ENCODE measurements around the gene DPYSL4.

DPYSL4 gene

GRCh38 chr10:132230557-132231210, 43.9 kb downstream of the DPYSL4 start:
- no peak for DNase-seq

DNA sequence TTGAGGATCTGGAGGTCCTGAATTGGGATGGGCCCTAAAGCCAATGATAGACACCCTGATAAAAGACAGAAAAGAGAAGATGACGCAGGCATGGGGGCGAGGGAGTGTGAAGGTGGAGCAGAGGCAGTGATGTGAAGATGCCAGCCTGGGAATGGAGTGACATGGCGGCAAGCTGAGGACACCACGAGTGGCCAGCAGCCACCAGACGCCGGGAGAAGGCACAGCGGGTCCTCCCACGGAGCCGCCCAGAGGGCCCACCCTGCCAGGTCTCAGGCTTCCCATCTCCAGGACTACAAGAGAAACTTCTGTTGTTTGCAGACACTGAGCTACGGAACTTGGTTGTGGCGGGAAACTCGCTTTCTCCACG, 44.9 kb downstream of the DPYSL4 start:
- no peak for DNase-seq

GRCh38 chr10:132232023-132232951, 45.5 kb downstream of the DPYSL4 start:
- DNase-seq, result no peak

GRCh38 chr10:132232981-132233380, 46.2 kb downstream of the DPYSL4 start:
- no peak for DNase-seq

- DNase-seq, result no peak
Observed at GRCh38 chr10:132233501-132234085, 46.8 kb downstream of the DPYSL4 start.

DNA sequence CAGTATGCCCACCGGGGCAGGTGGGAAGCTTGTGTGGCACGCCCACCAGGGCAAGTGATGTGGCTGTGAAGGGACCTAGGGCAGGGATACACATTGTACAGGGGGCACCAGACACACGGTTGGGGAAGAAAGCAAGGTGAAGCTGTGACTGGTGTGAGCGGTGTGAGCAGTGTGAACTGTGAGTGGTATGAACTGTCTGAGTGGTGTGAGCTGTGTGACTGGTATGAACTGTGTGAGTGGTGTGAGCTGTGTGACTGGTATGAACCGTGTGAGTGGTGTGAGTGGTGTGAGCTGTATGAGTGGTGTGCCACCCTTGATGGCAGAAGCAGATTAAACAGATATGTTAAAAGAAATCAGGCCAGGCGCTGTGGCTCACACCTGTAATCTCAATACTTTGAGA, 48.1 kb downstream of the DPYSL4 start:
- DNase-seq, result no peak

- no peak for DNase-seq
Observed at GRCh38 chr10:132236161-132236560, 49.4 kb downstream of the DPYSL4 start.

DNA sequence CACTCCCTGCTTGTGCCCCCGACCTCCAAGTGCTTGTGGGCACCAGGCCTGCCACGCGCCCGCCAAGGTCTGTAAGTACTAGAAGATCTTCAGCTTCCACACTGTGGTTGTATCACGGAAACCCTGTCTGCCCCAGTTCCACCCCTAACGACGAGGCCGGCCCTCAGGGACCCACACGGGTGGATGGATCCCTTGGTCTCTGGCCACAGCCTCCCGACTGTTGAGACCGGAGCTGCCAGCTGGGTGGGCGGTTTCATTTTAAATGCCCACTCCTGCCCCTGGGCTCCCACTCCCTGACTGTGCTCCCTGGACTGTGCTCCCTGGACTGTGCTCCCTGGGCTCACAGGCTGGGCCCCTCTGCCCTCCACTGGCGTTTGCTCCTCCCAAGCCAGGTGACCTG, 50.1 kb downstream of the DPYSL4 start:
- no peak for DNase-seq

DNA sequence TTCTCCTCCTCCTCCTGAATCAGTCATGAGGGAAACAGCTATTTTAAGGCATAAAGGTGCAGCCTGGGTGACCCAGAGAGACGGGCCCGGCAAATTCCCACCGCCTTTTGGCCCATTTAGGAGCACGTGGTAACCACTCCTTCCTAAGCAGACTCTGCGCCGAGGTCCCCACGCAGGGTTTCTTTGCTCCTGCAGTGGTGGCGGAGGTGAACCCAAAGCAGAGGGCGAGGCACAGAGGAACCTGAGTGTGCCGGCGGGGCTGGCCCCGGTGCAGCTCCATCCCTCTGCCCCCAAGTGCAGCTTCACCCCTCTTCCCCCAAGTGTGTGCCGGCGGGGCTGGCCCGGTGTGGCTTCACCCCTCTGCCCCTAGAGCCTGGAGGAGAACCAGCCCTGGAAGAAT, 50.6 kb downstream of the DPYSL4 start:
- no peak for DNase-seq

DNA sequence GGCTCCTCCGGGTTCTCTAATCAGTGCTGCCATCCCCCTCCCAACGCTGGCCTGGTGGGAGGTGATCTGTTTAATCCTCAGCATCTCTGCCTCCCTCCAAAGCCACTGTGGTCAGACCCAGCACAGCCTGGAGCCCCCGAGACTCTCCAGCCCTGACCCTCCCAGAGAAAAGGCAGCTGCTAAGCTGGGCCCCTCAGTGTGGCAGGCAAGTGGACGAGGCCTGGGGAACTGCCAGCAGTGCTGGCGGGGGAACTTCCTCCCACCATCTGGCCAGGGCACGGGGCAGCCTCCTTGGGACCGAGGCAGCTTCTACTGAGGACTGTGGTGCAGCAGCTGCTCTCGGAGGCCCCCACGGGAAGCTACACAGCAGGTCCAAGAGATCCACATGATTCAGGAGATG, 51.1 kb downstream of the DPYSL4 start:
- no peak for DNase-seq

DNA sequence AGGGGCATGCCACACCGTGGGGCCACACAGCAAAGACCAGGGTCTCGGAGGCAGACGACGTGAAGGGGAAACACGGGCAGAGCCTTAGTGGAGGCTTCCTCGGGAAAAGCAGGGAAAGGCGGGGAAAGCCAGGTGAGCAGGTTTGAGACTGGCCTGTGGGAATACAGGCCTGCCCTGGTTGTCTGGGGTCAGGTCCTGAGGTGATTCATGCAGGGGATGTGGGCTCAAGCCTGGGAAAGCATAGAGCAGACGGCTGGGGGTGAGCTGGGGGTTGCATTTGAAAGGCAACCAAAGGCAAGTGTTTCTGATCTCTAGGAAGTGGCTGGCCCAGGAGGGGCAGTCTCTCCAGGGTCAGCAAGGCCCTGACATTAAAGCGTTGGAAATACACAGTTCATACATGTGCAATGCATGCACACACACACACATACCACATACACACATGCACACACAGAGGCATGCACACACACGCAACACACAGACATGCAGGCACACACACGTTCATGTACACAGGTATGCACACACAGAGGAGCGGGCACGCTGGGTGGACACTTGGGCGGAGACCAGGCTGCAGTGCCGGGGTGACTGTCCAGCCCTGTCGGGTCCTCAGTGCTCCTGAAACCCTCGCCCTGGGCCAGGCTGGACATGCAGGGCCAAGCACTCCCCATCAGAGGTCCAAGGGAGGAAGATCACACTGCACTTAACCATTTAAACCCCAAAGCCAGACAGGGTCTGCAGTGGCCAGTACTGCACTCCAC, 51.8 kb downstream of the DPYSL4 start:
- peak; percentile 76 for DNase-seq

- DNase-seq, result no peak
Observed at GRCh38 chr10:132239126-132240031, 52.6 kb downstream of the DPYSL4 start.

GRCh38 chr10:132240156-132240555, 53.4 kb downstream of the DPYSL4 start:
- no peak for DNase-seq

- no peak for DNase-seq
Observed at GRCh38 chr10:132240581-132240980, 53.8 kb downstream of the DPYSL4 start.

GRCh38 chr10:132241086-132241485, 54.3 kb downstream of the DPYSL4 start:
- no peak for DNase-seq

DNA sequence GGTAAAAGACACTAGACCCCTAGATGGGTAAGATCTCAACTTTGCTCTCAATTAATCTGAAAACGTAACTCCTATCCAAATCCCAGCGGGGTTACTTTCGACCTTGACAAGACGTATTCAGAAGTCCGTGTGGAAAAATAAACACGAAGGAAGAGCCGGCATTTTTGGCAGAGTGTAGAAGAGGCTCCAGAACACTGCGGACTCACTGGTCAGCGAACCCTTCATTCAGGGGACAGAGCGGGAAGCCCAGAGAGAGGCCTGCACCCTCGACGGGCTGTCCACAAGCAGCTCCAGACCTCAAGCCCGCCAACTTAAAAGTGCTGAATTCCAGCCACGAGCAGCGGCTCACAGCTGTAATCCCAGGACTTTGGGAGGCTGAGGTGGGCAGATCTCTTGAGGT, 54.7 kb downstream of the DPYSL4 start:
- DNase-seq, result no peak

DNA sequence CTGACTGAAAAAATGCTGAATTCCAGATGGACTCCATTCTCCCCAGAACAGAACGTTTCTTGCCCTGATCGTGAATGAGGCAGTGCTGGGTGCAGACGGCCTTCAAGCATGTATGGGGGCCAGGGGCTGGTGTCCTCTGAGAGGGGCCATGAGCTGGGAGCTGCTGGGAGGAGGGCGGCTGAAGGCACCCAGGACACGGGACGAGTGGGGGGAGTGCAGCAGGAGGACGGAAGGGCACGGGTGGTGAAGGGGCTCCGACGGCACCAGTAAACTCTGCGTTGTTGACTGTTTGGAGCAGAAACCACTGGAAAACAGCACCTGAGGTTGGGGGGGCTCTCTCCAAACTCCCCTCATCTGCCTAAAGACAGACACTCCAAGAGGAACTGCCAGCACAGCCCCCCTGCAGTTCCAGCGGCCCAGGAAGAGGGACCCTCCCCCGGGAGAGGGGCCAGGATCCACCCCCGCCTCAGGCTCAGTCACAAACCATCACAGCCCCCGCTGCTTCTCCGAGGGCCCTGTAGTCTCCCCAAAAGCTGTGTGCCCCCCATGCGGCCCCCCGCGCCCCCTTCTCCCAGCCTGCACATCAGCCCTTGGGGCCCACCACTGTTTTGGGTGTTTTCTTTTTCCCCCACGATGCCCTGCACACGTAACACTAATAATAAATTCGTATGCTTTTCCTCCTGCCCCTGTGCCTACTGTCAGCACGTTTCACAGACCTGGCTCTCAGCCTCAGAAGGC, 55.5 kb downstream of the DPYSL4 start:
- DNase-seq, result no peak

- DNase-seq, result no peak
Observed at GRCh38 chr10:132243141-132243540, 56.4 kb downstream of the DPYSL4 start.

DNA sequence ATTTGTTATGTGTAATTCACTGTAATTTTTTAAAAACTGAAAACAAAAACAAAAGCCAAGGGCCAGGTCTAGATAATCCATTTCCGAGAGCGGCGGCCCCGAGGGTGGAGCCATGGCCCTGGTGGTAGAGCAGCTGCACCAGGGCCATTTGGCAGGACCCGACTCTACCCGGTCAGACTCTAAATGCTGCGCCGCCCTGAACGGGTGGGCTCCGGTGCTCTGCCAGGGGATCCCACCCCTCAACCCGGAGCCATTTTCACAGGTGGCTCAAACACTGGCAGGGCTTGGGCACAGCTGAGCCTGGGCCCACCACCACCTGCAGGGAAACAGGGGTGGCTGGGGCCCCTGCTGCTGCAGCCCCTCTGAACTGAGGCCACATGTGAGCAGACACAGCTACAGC, 56.9 kb downstream of the DPYSL4 start:
- no peak for DNase-seq

DNA sequence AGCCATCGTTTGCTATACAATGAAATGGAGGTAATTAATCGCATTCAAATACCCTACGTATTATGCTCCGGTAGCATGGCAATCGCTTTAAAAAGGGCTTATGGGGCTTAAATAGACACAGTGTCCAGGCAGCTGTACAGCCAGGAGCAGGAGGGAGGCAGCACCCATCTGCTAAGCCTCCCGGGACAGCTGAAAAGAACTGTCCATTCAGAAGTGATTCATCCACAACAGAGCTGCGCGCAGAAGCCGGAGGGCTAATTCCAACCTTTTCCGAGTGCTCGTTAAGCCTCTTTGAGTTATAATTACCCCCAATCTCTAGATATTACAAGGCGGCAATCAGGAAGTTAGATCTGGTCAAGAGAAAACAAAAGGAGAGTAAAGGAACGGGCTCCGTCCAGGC, 58.3 kb downstream of the DPYSL4 start:
- DNase-seq, result no peak

GRCh38 chr10:132246296-132246695, 59.5 kb downstream of the DPYSL4 start:
- DNase-seq, result no peak

Data from islet precursor cell (in vitro differentiated cells).